Stimulated activated CD4-positive, alpha-beta T cell treated with anti-CD3 and anti-CD28 coated beads, Interleukin-1b, Interleukin-23, amount 100 ng/mL, for 48 hours (primary cell): Measurements from ENCODE around the gene NAP1L1.

ENCODE experiments used
- DNase-seq: peaks from one replicate; pipeline ENCODE4 v3.0.0-alpha.2; 2020

Gene NAP1L1

GRCh38 chr12:76037130-76038103, 47.1 kb downstream of the NAP1L1 start:
- peak; percentile 15 for DNase-seq

GRCh38 chr12:76035045-76035444, 49.4 kb downstream of the NAP1L1 start:
- no peak for DNase-seq

- DNase-seq: no peak
Measured at GRCh38 chr12:76033081-76034011, 51.1 kb downstream of the NAP1L1 start.

- peak; percentile 36 for DNase-seq
Measured at GRCh38 chr12:76032043-76032981, 52.2 kb downstream of the NAP1L1 start.

GRCh38 chr12:76031414-76032042, 53.0 kb downstream of the NAP1L1 start, which contains the start of gene PHLDA1:
TSS of gene PHLDA1 (minus strand) at chr12:76031776.
- DNase-seq: peak; percentile 94

DNA sequence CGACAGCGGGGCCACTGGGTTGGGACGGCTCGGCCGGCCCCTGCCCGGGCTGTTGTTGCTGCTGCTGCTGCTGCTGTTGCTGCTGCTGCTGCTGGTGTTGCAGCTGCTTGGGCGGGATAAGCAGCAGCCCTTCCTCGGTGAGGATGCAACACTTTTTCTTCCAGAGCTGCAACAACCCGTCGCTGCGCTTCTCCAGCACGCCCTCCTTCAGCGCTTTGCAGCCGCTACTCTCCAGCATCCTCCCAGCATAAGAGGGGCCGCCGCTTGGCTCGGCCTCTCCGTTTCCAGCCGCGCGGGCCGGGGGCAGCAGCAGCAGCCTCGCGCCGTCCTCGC, 53.4 kb downstream of the NAP1L1 start:
- DNase-seq: no peak

GRCh38 chr12:76030341-76031080, 54.0 kb downstream of the NAP1L1 start:
- peak; percentile 51 for DNase-seq

DNA sequence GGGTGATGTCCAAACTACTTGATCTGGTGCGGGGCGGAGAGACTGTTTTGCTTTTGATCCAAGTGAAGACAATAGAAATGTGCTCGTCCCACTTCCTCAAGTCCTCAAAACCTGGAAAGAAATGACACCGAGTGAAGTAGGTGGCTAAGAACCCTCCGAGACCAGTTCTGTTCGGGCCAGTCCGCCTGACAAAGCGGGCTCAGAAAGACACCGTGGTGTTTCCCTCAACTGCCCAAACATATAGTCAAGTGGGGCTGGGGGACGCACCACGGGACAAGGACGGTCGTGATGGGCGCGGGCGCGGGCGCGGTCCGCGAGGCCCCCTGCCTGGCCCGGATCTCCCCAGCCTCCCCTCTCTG, 54.5 kb downstream of the NAP1L1 start:
- peak; percentile 12 for DNase-seq

- no peak for DNase-seq
Measured at GRCh38 chr12:76028571-76029277, 55.8 kb downstream of the NAP1L1 start.

DNA sequence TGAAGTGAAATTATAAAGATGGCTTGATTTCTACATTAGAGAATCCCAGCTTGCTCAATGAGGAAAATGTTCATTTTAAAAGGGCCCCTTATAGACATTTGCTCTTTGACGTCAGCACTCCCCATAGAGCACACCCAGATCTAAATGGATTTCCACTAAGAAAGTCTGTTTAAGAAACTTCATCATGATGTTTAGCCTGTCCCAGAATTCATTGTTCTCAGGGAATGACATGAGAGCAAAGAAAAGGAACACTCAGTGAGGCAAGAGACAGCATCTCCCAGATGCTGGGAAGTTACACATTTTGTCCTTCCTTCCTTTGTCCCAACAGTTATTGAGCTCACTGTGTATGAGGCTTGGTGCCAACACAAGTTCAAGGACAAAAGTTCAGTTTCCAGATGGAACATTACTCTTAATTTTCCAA, 57.8 kb downstream of the NAP1L1 start:
- no peak for DNase-seq

DNA sequence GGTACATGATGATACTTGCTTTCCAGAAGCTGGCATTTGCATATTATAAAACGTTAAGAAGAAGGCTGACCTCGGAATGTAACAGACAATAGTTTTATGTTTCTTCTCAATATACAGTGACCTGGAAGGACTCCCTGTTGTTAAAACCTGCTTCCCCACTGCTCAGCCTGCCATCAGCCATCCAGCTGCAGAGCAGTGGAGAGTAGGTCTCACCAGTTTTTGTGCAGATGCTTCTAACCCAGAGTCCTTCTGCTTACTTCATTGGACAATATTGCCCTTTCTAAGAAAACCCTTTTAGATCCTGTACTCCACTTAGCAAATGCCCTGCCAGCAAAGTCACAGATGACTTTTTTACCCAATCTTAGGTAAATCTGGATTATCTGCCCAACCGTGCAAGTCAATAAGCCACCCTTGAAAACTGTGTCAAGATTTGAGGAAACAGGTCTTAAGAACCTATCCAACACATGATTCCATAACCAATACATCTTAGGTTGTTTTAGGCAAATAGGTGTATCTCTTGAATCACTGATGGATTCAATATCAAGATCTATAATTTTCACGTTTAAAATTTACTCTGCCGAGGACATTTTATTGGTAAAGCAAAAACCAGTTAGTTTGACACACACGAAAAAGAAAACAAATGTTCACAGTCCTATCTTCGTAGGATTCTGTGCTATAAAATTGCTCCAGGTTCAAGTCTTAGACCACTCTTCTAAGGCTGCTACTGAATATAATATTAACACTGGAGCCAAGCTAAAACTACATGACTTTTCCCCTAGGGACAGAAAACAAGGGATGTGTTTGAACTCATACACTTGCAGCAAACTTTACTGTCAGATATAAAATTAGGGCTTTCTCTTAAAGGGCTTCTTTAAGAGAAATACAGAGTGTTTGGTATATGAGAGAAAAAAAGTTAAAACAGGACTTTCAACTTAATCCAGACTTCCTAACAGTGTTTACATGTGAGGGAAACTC, 58.6 kb downstream of the NAP1L1 start:
- DNase-seq: no peak

GRCh38 chr12:76024942-76025600, 59.4 kb downstream of the NAP1L1 start:
- no peak for DNase-seq

GRCh38 chr12:76024102-76024781, 60.2 kb downstream of the NAP1L1 start:
- no peak for DNase-seq

DNA sequence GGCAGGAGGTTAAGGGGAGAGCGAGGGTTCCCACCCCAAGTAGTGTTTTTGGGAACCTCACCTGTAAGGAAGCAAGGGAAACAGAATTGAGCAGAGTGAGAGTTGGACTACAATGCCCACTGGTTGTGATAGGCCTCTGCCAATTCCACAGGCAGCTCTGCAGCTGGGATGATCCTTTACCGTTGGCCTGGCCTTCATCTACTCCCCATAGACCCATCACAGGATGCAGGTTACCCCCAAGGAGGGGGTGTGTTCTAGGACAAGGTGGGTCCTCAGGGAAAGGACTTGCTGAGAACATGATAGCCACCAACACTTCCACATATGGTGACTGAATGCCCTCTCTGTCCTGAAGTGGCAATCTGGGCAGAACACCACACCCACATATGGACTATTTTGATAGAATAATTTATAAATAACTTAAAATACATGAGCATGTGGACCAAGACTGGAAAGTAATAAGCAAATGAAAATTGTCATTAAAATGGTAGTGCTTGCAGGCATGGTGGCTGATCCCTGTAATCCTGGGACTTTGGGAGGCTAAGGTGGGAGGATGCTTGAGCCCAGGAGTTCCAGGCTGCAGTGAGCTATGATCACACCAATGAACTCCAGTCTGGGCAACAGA, 61.3 kb downstream of the NAP1L1 start:
- no peak for DNase-seq

GRCh38 chr12:76022506-76022905, 62.0 kb downstream of the NAP1L1 start:
- no peak for DNase-seq

DNA sequence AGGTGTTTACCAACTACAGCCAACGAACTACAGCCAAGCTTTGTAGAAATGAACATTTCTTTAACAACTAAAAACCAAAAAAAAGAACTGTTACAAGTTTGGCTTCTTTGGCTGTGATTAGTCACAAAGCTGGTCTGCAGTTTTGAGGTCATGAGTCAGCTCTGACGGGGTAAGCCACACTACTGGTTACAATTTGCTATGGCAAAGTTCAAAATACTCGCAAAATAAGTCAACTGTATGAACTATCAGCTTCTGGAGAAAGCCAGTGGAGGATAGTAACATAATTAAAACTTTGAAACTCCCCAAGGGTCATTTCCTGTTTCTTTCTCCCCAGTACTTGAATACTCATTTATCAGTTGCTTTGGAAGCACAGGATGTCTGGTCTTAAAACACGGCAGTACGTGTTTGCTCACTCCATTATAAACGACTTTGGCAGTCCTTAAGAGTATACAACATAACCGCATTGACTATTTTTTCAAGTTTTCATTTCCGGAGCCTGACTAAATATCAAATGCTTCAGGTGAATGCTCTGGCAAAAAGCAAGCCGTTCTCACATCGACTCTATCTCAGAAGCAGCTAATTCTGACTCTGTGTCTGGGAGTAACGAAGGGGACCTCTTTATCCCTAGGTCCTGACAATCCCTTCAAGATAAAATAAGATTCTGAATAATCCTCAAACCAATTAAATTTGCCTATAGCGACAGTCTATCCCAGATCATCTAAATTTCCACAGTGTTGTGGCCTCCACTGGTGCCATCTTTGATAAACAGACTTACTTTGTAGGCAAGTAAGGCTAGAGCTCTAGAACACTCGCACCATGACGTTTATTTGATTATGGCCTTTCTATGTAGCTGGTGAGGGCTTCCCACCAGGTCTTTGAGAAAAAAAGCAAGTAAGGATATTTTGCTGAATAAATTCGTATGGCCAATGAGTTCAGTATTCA, 63.5 kb downstream of the NAP1L1 start:
- peak; percentile 83 for DNase-seq
